ENCODE results near the gene SPATA3. TPM values are rescaled to one million over a fixed set of nuclear protein-coding genes. Genes with fewer than 3 reads are reported as not detected.

SPATA3 gene
- total and polyA plus RNA-seq, 2 experiments from 2014 or later, result not detected

DNA sequence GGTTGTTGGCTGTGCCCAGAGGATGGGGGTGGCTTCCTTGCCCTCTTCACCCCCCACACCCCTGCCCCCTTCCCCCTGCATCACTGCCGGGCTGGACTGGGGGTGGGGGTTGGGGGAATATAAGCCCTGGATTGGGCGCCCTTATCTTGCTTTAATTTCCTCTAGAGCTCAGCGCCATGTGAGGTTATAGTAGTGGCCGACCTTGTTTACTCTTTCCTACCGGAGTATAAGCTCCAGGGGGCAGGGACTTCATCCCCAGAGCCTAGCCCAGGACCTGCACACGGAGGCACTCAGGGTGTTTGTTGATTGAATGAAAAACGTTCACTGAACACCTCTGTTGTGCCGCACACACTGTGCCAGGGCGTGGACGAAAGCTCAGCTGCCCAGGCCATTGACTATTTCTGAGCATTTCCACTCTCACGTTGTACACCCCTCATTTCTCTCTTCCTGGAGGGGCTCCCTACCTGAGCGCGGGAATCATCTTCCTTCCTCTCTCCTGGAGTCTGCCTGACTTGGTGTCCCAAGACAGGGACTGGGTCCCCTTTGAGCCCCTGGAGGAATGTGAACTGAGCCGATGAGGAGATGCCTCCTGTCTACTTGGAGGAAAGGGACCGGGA, 9.3 kb upstream of the SPATA3 start (continued):
- no peak for TF ChIP-seq JUNB (IDR thresholded peaks at IDR 0.05; ENCODE audit: unreplicated experiment)
- TF ChIP-seq NANOG (IDR thresholded peaks at IDR 0.05; ENCODE audit: borderline replicate concordance), result no peak
- TF ChIP-seq ZNF331 (CRISPR knock-in tag; IDR thresholded peaks at IDR 0.05; ENCODE audit: low read depth), result no peak
- TF ChIP-seq POLR2AphosphoS5 (IDR thresholded peaks at IDR 0.05; ENCODE audit: low read depth), result no peak
- TF ChIP-seq, protein P1, sequence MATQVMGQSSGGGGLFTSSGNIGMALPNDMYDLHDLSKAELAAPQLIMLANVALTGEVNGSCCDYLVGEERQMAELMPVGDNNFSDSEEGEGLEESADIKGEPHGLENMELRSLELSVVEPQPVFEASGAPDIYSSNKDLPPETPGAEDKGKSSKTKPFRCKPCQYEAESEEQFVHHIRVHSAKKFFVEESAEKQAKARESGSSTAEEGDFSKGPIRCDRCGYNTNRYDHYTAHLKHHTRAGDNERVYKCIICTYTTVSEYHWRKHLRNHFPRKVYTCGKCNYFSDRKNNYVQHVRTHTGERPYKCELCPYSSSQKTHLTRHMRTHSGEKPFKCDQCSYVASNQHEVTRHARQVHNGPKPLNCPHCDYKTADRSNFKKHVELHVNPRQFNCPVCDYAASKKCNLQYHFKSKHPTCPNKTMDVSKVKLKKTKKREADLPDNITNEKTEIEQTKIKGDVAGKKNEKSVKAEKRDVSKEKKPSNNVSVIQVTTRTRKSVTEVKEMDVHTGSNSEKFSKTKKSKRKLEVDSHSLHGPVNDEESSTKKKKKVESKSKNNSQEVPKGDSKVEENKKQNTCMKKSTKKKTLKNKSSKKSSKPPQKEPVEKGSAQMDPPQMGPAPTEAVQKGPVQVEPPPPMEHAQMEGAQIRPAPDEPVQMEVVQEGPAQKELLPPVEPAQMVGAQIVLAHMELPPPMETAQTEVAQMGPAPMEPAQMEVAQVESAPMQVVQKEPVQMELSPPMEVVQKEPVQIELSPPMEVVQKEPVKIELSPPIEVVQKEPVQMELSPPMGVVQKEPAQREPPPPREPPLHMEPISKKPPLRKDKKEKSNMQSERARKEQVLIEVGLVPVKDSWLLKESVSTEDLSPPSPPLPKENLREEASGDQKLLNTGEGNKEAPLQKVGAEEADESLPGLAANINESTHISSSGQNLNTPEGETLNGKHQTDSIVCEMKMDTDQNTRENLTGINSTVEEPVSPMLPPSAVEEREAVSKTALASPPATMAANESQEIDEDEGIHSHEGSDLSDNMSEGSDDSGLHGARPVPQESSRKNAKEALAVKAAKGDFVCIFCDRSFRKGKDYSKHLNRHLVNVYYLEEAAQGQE (IDR thresholded peaks at IDR 0.05; ENCODE audit: unreplicated experiment), result no peak
- no peak for TF ChIP-seq EZH2phosphoT487 (IDR thresholded peaks at IDR 0.05; ENCODE audit: unreplicated experiment)
- no peak for TF ChIP-seq CREB1 (CRISPR knock-in tag; IDR thresholded peaks at IDR 0.05; ENCODE audit: low read depth)

DNA sequence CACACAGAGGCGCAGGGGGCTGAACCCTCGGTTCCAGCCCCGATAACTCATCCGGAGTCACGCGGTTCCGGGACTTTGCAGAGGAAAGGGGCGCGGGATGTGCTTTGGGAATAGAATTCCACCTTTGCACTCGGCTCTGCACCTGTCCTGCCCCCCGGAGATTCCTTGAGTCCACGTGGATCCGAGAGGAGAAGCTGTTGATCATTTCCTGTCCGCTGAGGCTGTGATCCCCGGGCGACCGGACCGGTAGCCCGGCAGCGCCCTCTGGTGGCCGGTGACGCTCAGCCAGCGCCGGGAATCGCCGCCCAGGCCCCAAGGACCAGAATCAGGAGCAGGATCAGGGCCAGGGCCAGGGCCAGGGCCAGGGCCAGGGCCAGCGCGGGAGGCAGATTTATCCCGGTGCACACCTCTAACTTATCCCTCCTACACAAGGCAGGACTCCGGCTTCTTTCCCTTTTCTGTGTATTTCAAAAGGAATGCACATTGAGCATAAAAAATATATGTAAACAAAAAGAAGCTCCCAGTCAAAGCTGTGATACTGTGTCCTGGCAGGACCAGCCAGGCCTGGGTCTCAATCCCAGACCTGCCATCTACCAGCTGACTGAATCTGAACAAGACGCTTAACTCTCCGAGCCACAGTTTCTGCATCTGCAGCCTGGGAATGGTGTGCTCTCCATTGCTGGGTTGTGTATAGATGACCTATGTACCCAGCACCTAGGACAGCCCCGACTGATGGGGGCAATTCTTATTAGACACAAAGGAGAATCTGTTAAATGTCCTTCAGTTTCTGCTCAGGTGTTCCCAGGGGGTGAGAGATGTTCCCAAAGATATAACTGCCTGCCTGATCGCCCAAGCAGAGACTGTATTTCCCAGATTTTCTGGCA, 8.5 kb upstream of the SPATA3 start:
- 0 out of 2 replicates have a peak, but pooled peaks cover 4% of the 10 kb centered on the region for H3F3A ChIP-seq (replicated peaks; ENCODE audit: low read depth)
- H3K27me3 ChIP-seq (ENCODE audit: insufficient read depth), result no peaks in the 10 kb centered on the region
- H3K9me2 ChIP-seq (ENCODE audit: insufficient read depth), result no peaks in the 10 kb centered on the region
- no peaks in the 10 kb centered on the region for H3K36me3 ChIP-seq (ENCODE audit: insufficient read depth)
- no peaks in the 10 kb centered on the region for H3K36me3 Mint-ChIP-seq (ENCODE audit: low read depth)
- H3K27me3 Mint-ChIP-seq (ENCODE audit: insufficient read depth, low read depth, poor library complexity), result peaks cover 13% of the 10 kb centered on the region
- peak overlapping the region; percentile 67 for H3K4me3 Mint-ChIP-seq
- H3K4me1 Mint-ChIP-seq, result peaks cover 28% of the 10 kb centered on the region
- peak overlapping the region; percentile 68 for H3K4me2 ChIP-seq
- H3K27ac Mint-ChIP-seq, result no peak overlapping the region
- DNase-seq (ENCODE audit: low spot score), result peak; percentile 90
- peak overlapping the region; percentile 96 for H2AFZ ChIP-seq
- H4K20me1 ChIP-seq (replicated peaks; ENCODE audit: insufficient read depth), result no peaks in the 10 kb centered on the region
- H3K27ac ChIP-seq (ENCODE audit: low read depth), result no peak overlapping the region
- H3K9me3 Mint-ChIP-seq, result no peaks in the 10 kb centered on the region; the same call in 2 of the 3 replicates
- ATAC-seq, result peak; percentile 83
- peak overlapping the region; percentile 44 for H3K4me3 ChIP-seq
- no peaks in the 10 kb centered on the region for H3K79me2 ChIP-seq (replicated peaks; ENCODE audit: insufficient read depth)
- H3K4me1 ChIP-seq (ENCODE audit: insufficient read depth), result peaks cover 5% of the 10 kb centered on the region
- TF ChIP-seq ZNF331 (CRISPR knock-in tag; IDR thresholded peaks at IDR 0.05; ENCODE audit: low read depth) (no peak), JUNB (IDR thresholded peaks at IDR 0.05; ENCODE audit: unreplicated experiment) (no peak), CREB1 (CRISPR knock-in tag; IDR thresholded peaks at IDR 0.05; ENCODE audit: low read depth) (peak; percentile 54; the same call in 1 of the 2 replicates)
- TF ChIP-seq, protein P2, sequence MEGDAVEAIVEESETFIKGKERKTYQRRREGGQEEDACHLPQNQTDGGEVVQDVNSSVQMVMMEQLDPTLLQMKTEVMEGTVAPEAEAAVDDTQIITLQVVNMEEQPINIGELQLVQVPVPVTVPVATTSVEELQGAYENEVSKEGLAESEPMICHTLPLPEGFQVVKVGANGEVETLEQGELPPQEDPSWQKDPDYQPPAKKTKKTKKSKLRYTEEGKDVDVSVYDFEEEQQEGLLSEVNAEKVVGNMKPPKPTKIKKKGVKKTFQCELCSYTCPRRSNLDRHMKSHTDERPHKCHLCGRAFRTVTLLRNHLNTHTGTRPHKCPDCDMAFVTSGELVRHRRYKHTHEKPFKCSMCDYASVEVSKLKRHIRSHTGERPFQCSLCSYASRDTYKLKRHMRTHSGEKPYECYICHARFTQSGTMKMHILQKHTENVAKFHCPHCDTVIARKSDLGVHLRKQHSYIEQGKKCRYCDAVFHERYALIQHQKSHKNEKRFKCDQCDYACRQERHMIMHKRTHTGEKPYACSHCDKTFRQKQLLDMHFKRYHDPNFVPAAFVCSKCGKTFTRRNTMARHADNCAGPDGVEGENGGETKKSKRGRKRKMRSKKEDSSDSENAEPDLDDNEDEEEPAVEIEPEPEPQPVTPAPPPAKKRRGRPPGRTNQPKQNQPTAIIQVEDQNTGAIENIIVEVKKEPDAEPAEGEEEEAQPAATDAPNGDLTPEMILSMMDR (conservative IDR thresholded peaks at IDR 0.05; ENCODE audit: low read depth in 2 of 2), result peak; percentile 87 to 96
- TF ChIP-seq, protein P3, sequence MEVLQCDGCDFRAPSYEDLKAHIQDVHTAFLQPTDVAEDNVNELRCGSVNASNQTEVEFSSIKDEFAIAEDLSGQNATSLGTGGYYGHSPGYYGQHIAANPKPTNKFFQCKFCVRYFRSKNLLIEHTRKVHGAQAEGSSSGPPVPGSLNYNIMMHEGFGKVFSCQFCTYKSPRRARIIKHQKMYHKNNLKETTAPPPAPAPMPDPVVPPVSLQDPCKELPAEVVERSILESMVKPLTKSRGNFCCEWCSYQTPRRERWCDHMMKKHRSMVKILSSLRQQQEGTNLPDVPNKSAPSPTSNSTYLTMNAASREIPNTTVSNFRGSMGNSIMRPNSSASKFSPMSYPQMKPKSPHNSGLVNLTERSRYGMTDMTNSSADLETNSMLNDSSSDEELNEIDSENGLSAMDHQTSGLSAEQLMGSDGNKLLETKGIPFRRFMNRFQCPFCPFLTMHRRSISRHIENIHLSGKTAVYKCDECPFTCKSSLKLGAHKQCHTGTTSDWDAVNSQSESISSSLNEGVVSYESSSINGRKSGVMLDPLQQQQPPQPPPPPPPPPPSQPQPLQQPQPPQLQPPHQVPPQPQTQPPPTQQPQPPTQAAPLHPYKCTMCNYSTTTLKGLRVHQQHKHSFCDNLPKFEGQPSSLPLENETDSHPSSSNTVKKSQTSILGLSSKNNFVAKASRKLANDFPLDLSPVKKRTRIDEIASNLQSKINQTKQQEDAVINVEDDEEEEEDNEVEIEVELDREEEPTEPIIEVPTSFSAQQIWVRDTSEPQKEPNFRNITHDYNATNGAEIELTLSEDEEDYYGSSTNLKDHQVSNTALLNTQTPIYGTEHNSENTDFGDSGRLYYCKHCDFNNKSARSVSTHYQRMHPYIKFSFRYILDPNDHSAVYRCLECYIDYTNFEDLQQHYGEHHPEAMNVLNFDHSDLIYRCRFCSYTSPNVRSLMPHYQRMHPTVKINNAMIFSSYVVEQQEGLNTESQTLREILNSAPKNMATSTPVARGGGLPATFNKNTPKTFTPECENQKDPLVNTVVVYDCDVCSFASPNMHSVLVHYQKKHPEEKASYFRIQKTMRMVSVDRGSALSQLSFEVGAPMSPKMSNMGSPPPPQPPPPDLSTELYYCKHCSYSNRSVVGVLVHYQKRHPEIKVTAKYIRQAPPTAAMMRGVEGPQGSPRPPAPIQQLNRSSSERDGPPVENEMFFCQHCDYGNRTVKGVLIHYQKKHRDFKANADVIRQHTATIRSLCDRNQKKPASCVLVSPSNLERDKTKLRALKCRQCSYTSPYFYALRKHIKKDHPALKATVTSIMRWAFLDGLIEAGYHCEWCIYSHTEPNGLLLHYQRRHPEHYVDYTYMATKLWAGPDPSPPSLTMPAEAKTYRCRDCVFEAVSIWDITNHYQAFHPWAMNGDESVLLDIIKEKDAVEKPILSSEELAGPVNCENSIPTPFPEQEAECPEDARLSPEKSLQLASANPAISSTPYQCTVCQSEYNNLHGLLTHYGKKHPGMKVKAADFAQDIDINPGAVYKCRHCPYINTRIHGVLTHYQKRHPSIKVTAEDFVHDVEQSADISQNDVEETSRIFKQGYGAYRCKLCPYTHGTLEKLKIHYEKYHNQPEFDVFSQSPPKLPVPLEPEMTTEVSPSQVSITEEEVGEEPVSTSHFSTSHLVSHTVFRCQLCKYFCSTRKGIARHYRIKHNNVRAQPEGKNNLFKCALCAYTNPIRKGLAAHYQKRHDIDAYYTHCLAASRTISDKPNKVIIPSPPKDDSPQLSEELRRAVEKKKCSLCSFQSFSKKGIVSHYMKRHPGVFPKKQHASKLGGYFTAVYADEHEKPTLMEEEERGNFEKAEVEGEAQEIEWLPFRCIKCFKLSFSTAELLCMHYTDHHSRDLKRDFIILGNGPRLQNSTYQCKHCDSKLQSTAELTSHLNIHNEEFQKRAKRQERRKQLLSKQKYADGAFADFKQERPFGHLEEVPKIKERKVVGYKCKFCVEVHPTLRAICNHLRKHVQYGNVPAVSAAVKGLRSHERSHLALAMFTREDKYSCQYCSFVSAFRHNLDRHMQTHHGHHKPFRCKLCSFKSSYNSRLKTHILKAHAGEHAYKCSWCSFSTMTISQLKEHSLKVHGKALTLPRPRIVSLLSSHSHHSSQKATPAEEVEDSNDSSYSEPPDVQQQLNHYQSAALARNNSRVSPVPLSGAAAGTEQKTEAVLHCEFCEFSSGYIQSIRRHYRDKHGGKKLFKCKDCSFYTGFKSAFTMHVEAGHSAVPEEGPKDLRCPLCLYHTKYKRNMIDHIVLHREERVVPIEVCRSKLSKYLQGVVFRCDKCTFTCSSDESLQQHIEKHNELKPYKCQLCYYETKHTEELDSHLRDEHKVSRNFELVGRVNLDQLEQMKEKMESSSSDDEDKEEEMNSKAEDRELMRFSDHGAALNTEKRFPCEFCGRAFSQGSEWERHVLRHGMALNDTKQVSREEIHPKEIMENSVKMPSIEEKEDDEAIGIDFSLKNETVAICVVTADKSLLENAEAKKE (CRISPR knock-in tag; IDR thresholded peaks at IDR 0.05), result no peak
